ENCODE data around the gene TNNT2. TPM values are rescaled to one million over a fixed set of nuclear protein-coding genes. Genes with fewer than 3 reads are reported as not detected.

TNNT2 gene
- total and polyA plus RNA-seq, 2 donors (not counting 3 experiments of a cell fraction or from before 2014, with no cell fraction given): not detected

- no TSS peak for BruUV-seq (replicated peaks)
- CTCF ChIA-PET: interaction anchor here (1.0 to 2.0 kb wide), 4 partner anchors 14 to 186 kb away, joined by 3 to 6 read pairs (median 5); no protein-coding TSS in a partner anchor
- DNase-seq (ENCODE audit: low read depth, low spot score): no peak
These were observed 50.8 kb downstream of the TNNT2 start for GRCh38 chr1:201326710-201327109.

More at GRCh38 chr1:201326710-201327109, 50.8 kb downstream of the TNNT2 start:
- Histone ChIP-seq H3K27ac (ENCODE audit: insufficient read depth, low read depth, low read length) (no peak overlapping the region), H3K9ac (replicated peaks; ENCODE audit: extremely low read depth, insufficient read depth, low read length) (no peak overlapping the region), H3K27me3 (ENCODE audit: control insufficient read depth in 2 of 2, insufficient read depth in 2 of 2, low read length in 2 of 2) (peaks cover 0 to 5% of the 10 kb centered on the region in 2 experiments), H3K36me3 (ENCODE audit: control insufficient read depth in 2 of 2, extremely low read depth in 1 of 2, insufficient read depth in 2 of 2, low read length in 2 of 2) (no peaks in the 10 kb centered on the region), H3K9me3 (replicated peaks; ENCODE audit: control insufficient read depth, insufficient read depth, low read length) (no peaks in the 10 kb centered on the region), H3K79me2 (ENCODE audit: control insufficient read depth, insufficient read depth, low read length) (no peaks in the 10 kb centered on the region), H3K9me1 (replicated peaks; ENCODE audit: control insufficient read depth, extremely low read depth, insufficient read depth, low read length) (no peaks in the 10 kb centered on the region), H2AFZ (ENCODE audit: low read depth, low read length) (no peak overlapping the region), H3K4me3 (replicated peaks in 1 of 3; ENCODE audit: insufficient read depth in 1 of 3, low read depth in 1 of 3, low read length in 3 of 3) (no peak overlapping the region), H3K4me2 (ENCODE audit: insufficient read depth, low read length) (no peak overlapping the region), H4K20me1 (replicated peaks; ENCODE audit: control insufficient read depth, extremely low read depth, insufficient read depth, low read length) (no peaks in the 10 kb centered on the region), H3K4me1 (ENCODE audit: control insufficient read depth, extremely low read depth, insufficient read depth, low read length) (no peaks in the 10 kb centered on the region)
- intact Hi-C loops (cut with micrococcal nuclease): no loop called here
- FAIRE-seq: no peak
- dilution Hi-C loops (cut with MboI; ENCODE audit: extremely low pct_ligation_motif_present, low sequenced_read_pairs): no loop called here
- TF ChIP-seq FOS (IDR thresholded peaks at IDR 0.05; ENCODE audit: borderline replicate concordance, insufficient read depth, low read length) (no peak), CTCF (IDR thresholded peaks at IDR 0.05; ENCODE audit: extremely low read depth in 1 of 2, insufficient read depth in 1 of 2, low read depth in 1 of 2, low read length in 2 of 2) (no peak), POLR2A (IDR thresholded peaks at IDR 0.05; ENCODE audit: low read depth, low read length) (no peak), POLR2AphosphoS5 (IDR thresholded peaks at IDR 0.05; ENCODE audit: insufficient read depth, low read depth, low read length) (no peak), JUN (IDR thresholded peaks at IDR 0.05; ENCODE audit: borderline replicate concordance, insufficient read depth, insufficient read length, low read depth) (no peak)
- POLR2A ChIA-PET: no interaction called here

Data from endothelial cell of umbilical vein (primary cell).